Mesodermal cell (in vitro differentiated cells): ENCODE data around the gene DUS4L.

ENCODE experiments used
- H3K27ac ChIP-seq: 2 replicates; pipeline ENCODE4 v1.7.0; 2013; ENCODE audit warnings: mild to moderate bottlenecking, low read depth, low read length, moderate library complexity; ENCODE audit not compliant: severe bottlenecking
- H3K36me3 ChIP-seq: 2 replicates; pipeline ENCODE4 v1.7.1; 2013; ENCODE audit warnings: mild to moderate bottlenecking, low read length, moderate library complexity; ENCODE audit not compliant: control insufficient read depth, insufficient read depth
- H3K4me1 ChIP-seq: one replicate; pipeline ENCODE4 v1.7.1; 2013; ENCODE audit warnings: mild to moderate bottlenecking, low read length; ENCODE audit not compliant: insufficient read depth, control insufficient read depth, poor library complexity, severe bottlenecking
- H3K4me3 ChIP-seq: 2 replicates; pipeline ENCODE4 v1.7.0; 2013; ENCODE audit warnings: low read length, control low read depth, mild to moderate bottlenecking; ENCODE audit not compliant: insufficient read depth, poor library complexity, severe bottlenecking; ENCODE audit errors: extremely low read depth
- H3K9me3 ChIP-seq: 2 replicates; pipeline ENCODE4 v1.7.1; 2013; ENCODE audit warnings: mild to moderate bottlenecking, low read length, moderate library complexity; ENCODE audit not compliant: control insufficient read depth
- WGBS, 2 experiments: methylation state at CpG; one replicate each; pipeline ENCODE4 v1.1.5; 2013; ENCODE audit warnings: missing lambda C conversion rate in 2 of 2; ENCODE audit not compliant: insufficient coverage in 2 of 2; 5-methylcytosine and 5-hydroxymethylcytosine counted together

DUS4L gene

DNA sequence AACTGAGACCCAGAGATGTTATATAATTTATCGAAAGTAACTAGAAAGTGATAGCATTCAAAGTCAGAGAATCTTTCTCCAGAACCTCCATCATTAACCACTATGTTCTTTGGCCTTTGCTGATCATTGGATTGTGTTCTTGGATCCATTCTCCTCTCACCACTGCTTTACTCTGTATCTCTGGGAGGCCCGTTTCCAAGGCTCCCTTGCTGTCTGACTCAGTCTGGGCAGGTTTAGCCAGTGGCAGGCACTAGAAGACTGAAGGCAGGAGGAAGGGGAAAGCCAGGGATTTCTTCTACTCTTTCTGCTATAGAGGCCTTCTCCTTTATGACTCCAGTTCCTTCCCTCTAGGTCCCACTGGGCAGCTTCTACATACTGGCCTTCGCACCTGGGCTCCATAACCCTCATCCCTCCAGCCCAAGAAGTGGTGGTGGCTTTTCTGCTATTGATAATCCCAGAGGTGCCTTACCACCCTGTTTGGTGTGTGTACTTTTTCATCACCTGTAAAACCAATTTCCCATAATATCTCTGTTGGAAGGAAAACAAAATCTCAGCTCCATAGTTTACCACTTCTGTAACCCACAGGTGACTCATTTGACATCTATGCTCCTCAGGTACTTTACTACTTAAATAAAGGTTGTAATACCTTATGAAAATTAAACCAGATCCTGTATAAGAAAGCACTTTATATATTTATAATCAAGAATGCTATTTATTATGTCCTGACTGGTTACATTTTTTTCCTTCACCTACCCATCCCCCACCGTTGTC is 52.3 kb downstream of the DUS4L start:
- H3K4me3 ChIP-seq = no peak overlapping the region
- H3K27ac ChIP-seq = no peak overlapping the region
- peaks cover 27% of the 10 kb centered on the region for H3K36me3 ChIP-seq
- no peaks in the 10 kb centered on the region for H3K4me1 ChIP-seq
- 83% methylated on average over 2 of the region's 4 CpGs; no CpG with 5 or more reads in 1 of the 2 experiments for WGBS, 2 experiments
- H3K9me3 ChIP-seq = no peaks in the 10 kb centered on the region

GRCh38 chr7:107622429-107622828 is 58.7 kb downstream of the DUS4L start:
- H3K9me3 ChIP-seq = no peaks in the 10 kb centered on the region
- H3K4me1 ChIP-seq = no peaks in the 10 kb centered on the region
- no peak overlapping the region for H3K27ac ChIP-seq
- 83 to 92% methylated on average over 1 of the region's 1 CpG for WGBS, 2 experiments
- no peak overlapping the region for H3K4me3 ChIP-seq
- peaks cover 4% of the 10 kb centered on the region for H3K36me3 ChIP-seq

GRCh38 chr7:107622894-107623293 is 59.1 kb downstream of the DUS4L start:
- peaks cover 4% of the 10 kb centered on the region for H3K36me3 ChIP-seq
- H3K27ac ChIP-seq = no peak overlapping the region
- no peak overlapping the region for H3K4me3 ChIP-seq
- no peaks in the 10 kb centered on the region for H3K4me1 ChIP-seq
- no peaks in the 10 kb centered on the region for H3K9me3 ChIP-seq
- 60 to 100% methylated on average over 1 to 2 of the region's 2 CpGs for WGBS, 2 experiments

DNA sequence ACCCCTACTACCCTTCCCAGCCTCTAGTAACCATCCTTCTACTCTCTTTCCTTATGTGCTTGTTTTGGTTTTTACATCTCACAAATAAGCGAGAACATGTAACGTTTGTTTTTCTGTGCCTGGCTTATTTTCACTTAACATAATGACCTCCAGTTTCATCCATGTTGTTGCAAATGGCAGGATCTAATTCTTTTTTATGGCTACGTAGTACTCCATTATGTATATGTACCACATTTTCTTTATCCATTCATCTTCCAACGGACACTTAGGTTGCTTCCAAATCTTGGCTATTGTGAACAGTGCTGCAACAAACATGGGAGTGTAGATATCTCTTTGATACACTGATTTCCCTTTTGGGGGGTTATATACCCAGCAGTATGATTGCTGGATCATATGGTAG is 63.2 kb downstream of the DUS4L start:
- no peaks in the 10 kb centered on the region for H3K36me3 ChIP-seq
- no peak overlapping the region for H3K27ac ChIP-seq
- 85 to 92% methylated on average over 2 of the region's 4 CpGs for WGBS, 2 experiments
- no peaks in the 10 kb centered on the region for H3K4me1 ChIP-seq
- H3K4me3 ChIP-seq = no peak overlapping the region
- H3K9me3 ChIP-seq = no peaks in the 10 kb centered on the region
